GM21526 (cell line): ENCODE results near the gene MAP4K3.
"Not testable (repeated sequence)": the region's sequence is repeated elsewhere in the genome, so short reads cannot be mapped to it uniquely, and the experiment has no call there.

Experiments used
- ATAC-seq: cut with Tn5 transposase; IDR thresholded peaks from one replicate; pipeline ENCODE4 v1.9.1; 2021; ENCODE audit warnings: moderate library complexity; ENCODE audit not compliant: unreplicated experiment, low FRiP score

The MAP4K3 gene

GRCh38 chr2:39256040-39256439, 181.0 kb downstream of the MAP4K3 start:
- no peak for ATAC-seq

DNA sequence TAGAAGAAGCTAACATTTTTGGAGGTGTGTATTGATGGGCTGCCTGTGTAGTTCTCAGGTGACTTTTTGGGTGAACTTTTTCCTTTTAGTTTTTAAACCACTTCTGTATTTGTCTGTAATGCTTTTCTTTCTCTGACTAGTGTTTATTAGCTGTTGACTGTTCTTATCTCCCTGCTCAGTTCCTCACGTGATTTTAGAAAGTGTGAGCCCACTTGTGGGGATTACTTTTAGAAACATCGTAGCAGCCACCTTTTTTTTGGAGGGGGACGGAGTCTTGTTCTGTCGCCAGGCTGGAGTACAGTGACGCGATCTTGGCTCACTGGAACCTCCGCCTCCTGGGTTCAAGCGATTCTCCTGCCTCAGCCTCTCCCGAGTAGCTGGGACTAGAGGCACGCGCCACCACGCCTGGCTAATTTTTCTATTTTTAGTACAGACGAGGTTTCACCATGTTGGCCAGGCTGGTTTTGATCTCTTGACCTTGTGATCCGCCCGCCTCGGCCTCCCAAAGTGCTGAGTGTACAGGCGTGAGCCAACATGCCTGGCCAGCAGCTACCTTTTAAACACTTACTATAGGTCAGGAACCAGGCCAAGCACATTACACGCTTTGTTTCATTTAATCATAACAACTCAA, 184.1 kb downstream of the MAP4K3 start:
- no peak for ATAC-seq

- no peak for ATAC-seq
Measured at GRCh38 chr2:39247512-39248043, 189.5 kb downstream of the MAP4K3 start.

DNA sequence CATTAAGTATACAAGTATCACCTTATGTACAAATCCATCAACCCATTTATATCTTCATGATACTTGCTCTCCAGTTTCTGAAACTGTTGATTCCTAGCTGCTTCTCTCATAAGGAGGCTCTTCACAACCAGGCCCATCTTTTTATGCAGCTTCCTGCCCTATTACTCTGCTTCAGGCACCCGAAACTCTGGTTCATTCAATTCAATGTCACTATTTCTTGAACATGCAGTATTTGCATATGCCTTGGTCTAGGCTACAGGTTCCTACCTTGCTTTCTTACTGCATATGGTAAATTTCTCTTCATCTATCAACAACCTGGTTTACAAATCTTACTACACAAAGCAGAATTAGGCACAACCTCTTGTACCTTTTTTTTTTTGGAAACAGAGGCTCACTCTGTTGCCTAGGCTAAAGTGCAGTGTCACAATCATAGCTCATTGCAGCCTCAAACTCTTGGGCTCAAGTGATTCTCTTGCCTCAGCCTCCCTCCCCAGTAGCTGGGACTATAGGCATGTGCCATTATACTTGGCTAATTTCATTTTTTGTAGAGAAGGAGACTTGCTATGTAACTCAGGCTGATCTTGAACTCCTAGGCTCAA, 190.6 kb downstream of the MAP4K3 start:
- ATAC-seq: no peak

DNA sequence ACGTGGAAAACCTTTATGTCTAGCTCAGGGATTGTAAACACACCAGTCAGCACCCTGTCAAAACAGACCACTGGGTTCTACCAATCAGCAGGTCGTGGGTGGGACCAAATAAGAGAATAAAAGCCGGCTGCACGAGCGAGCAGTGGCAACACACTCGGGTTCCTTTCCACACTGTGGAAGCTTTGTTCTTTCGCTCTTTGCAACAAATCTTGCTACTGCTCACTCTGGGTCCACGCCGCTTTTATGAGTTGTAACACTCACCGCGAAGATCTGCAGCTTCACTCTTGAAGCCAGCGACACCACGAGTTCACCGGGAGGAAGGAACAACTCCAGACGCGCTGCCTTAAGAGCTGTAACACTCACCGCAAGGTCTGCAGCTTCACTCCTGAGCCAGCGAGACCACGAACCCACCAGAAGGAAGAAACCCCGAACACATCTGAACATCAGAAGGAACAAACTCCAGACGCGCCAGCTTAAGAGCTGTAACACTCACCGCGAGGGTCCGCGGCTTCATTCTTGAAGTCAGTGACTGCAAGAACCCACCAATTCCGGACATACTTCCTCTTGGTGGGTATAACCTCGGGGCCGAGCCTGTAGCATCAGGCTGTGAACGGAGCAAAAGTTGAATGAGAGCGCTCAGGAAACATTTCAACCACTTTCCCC, 192.0 kb downstream of the MAP4K3 start:
- ATAC-seq: not testable (repeated sequence)

GRCh38 chr2:39244241-39244862, 192.7 kb downstream of the MAP4K3 start:
- not testable (repeated sequence) for ATAC-seq

GRCh38 chr2:39243469-39244123, 193.5 kb downstream of the MAP4K3 start, which contains the start of gene CDKL4:
TSS of gene CDKL4 (minus strand) at chr2:39243970.
- ATAC-seq: no peak

DNA sequence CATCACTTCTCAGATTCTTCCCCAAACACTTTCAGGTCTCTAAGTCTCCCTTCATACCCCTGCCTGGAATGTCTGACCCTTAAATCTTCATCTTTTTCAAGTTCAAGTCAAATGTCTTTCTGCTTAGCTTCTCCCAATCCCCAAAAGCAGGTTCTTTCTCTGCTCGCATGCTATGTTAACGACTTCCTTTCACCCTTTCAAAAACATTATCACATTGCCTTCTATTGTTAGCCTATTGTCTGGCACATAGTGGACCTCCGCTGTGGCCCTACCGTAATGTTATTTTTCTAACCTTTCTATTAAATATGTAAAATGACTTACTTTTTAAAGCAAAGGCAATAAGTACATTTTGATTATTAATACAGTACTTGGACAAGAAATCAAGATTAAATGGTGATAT, 195.5 kb downstream of the MAP4K3 start:
- ATAC-seq: no peak

GRCh38 chr2:39240758-39241157, 196.3 kb downstream of the MAP4K3 start:
- ATAC-seq: no peak

- ATAC-seq: no peak
Measured at GRCh38 chr2:39234754-39235153, 202.3 kb downstream of the MAP4K3 start.

DNA sequence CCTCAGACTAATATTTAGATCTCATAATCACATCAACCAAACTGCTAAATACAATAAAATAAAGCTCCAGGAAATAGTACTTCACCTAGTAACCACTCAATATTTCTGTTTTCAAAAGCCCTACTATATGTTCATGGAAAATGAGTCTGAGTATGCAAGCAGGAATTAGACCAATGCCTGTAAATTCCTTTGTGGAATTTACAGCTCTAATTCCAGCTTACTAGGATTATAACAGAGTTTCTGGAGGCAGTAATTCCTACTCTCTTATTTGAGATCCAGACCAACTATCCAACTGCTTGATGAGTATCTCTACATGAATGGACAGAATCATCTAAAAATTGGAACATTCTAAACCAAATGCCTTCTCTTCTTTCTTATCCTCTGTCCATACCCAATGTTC, 204.9 kb downstream of the MAP4K3 start:
- no peak for ATAC-seq

DNA sequence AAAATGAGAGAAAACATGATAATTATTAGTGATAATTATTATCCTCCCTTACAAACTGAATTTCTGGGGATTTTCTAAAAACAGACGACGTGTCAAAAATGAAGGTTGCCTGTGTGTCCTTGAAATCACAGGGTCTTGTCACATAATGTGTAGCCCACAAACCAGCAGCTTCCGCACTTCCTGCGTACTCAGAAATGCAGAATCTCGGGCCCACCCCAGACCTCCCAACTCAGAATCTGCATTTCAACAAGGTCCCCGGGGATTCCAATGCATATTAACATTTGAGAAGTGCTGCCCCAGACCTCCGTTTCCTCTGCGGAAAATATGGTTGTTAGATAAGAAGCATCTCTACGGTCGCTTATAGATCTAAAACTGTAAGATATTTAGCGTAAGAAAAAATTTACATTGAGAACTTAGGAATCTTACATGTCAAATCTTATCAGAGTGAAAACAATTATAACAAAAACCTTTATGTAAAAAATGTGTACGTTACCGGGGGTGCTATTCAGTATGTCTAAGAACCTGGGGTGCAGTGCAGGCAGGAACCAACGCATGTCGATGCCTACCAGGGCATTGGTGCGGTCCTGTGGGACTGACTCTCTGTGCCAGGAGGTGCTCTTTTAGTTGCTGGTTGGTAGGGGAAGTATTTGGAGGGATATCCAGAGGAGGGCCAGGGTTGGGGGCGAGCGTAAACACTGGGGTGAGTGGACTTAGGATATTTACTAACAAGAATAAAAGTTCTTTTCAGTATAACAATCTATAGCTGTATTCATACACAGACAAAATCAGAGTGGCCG, 208.5 kb downstream of the MAP4K3 start:
- no peak for ATAC-seq

GRCh38 chr2:39227628-39228412, 209.3 kb downstream of the MAP4K3 start:
- ATAC-seq: no peak

GRCh38 chr2:39225567-39225966, 211.5 kb downstream of the MAP4K3 start:
- ATAC-seq: no peak

- no peak for ATAC-seq
Measured at GRCh38 chr2:39223909-39224308, 213.2 kb downstream of the MAP4K3 start.

GRCh38 chr2:39221459-39221858, 215.6 kb downstream of the MAP4K3 start:
- ATAC-seq: no peak

DNA sequence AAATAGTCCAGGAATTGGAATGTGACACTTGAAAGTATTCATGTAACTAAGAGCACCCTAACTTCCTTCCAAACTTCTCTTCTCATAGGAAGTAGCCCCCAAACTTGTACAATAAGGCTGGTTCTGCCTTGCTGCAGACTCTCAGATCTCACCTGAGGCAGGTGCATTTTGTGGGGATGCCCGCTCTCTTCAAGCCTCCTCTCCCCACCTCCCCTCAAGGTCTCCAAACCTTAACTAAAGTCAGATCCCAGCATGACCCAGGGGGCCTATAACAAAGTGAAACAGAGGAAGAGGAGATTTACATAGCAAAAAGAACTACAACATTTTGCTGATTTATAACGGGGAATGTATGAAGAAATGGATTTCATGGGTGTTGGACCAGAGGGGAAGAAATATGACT, 216.9 kb downstream of the MAP4K3 start:
- no peak for ATAC-seq

DNA sequence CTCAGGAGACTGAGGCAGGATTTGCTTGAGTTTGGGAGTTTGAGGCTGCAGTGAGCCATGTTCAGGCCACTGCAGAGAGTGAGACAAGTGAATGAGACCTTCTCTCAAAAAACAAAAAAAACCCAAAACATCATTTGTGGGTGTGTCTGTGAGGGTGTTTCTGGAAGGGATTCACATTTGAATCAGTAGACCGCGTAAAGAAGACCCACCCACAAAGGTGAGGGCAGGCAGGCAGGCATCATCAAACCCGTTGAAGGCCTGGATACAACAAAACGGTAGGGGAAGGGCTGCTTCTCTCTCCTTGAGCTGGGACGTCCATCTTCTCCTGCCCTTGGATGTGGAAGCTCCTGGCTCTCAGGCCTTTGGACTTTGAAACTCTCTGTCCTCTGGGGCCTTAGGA, 218.7 kb downstream of the MAP4K3 start:
- no peak for ATAC-seq

- no peak for ATAC-seq
Measured at GRCh38 chr2:39217192-39217550, 219.9 kb downstream of the MAP4K3 start.
